ENCODE results near the gene SLC22A23.

SLC22A23 gene

DNA sequence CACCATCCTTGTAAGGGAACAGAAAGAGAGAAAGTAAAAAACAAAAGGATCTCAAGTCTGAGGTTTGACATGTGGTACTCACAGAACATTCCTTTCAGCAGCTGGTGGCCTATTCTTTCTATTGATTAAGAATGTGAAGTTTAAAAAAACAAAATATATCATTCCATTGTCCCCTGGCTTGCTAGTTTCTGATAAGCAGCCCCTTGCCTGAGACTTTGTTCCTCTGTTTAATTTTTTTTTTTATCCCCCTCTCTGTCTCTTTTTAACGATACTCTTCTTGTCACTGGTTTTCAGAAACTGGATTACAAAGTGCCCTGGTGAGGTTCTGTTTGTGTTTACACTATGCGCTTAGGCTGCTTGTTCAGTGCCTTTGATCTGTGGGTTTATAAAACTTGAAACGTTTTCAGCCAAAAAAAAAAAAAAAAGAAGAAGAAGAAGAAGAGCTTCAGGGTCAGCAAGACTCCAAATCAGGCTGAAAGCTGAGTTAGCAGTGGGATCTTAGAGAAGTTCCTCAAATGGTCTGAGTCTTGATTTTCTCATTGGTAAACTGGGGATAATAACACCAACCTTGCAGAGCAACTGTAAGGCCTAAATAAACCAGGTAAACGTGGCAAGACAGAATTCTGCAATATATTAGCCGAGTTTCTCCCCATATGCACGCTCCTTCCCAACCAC lies 45.1 kb upstream of the SLC22A23 start:
- no peak overlapping the region for H3K4me2 ChIP-seq (ENCODE audit: low read length)

DNA sequence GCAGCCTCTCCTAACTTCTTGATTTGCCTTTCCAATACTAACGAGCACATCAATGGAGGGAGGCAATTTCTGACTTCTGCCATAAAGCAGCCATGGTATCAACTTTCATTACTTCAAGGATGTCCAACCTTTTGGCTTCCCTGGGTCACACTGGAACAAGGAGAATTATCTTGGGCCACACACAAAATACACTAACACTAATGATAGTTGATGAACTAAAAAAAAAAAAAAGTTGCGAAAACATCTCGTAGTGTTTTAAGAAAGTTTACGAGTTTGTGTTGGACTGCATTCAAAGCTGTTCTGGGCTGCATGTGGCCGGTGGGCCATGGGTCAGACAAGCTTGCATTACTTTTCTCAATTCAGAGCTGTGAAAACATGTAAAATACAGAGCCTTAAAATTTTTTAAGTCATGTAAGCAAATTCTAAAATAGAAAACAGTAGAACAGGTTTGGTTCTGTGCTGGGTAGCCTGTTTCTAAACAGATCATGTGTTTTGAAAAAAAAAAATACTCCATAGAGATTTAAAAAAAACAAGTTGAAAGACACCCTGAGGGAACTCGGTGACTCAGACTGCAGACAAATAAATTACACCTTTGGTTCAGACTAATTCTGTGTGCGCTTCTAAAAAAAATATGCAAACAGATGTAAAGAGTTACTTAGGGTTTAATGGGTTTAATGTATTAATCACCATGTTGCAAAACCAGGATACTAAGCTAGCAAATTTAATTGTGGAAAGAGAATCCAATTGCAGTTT lies 43.6 kb upstream of the SLC22A23 start:
- Histone ChIP-seq H3K36me3 (replicated peaks; ENCODE audit: low read depth, low read length) (no peaks in the 10 kb centered on the region), H3K79me2 (ENCODE audit: low read length) (no peaks in the 10 kb centered on the region), H3K9ac (ENCODE audit: low read length) (no peak overlapping the region), H3K4me1 (ENCODE audit: low read length) (no peaks in the 10 kb centered on the region), H2AFZ (ENCODE audit: low read depth, low read length) (no peak overlapping the region), H3K27ac (ENCODE audit: low read length) (no peak overlapping the region), H3K9me3 (ENCODE audit: insufficient read depth, low read length) (no peaks in the 10 kb centered on the region), H4K20me1 (ENCODE audit: insufficient read depth, low read length) (no peaks in the 10 kb centered on the region), H3K4me2 (ENCODE audit: low read length) (no peak overlapping the region), H3K4me3 (ENCODE audit: low read length) (no peak overlapping the region), H3K27me3 (ENCODE audit: low read depth, low read length) (peaks cover 5% of the 10 kb centered on the region; the same call in 1 of the 2 replicates)
- TF ChIP-seq, protein P1, sequence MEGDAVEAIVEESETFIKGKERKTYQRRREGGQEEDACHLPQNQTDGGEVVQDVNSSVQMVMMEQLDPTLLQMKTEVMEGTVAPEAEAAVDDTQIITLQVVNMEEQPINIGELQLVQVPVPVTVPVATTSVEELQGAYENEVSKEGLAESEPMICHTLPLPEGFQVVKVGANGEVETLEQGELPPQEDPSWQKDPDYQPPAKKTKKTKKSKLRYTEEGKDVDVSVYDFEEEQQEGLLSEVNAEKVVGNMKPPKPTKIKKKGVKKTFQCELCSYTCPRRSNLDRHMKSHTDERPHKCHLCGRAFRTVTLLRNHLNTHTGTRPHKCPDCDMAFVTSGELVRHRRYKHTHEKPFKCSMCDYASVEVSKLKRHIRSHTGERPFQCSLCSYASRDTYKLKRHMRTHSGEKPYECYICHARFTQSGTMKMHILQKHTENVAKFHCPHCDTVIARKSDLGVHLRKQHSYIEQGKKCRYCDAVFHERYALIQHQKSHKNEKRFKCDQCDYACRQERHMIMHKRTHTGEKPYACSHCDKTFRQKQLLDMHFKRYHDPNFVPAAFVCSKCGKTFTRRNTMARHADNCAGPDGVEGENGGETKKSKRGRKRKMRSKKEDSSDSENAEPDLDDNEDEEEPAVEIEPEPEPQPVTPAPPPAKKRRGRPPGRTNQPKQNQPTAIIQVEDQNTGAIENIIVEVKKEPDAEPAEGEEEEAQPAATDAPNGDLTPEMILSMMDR (IDR thresholded peaks at IDR 0.05; ENCODE audit: low read depth, low read length) = no peak
- no peak for TF ChIP-seq EZH2phosphoT487 (IDR thresholded peaks at IDR 0.05; ENCODE audit: low read depth)

More for the DNA sequence above, 45.1 kb upstream of the SLC22A23 start:
- Histone ChIP-seq H3K9ac (ENCODE audit: low read length) (no peak overlapping the region), H2AFZ (ENCODE audit: low read depth, low read length) (no peak overlapping the region), H3K79me2 (ENCODE audit: low read length) (no peaks in the 10 kb centered on the region), H3K9me3 (ENCODE audit: insufficient read depth, low read length) (no peaks in the 10 kb centered on the region), H3K4me3 (ENCODE audit: low read length) (no peak overlapping the region), H3K36me3 (replicated peaks; ENCODE audit: low read depth, low read length) (no peaks in the 10 kb centered on the region), H3K27me3 (ENCODE audit: low read depth, low read length) (peaks cover 10% of the 10 kb centered on the region; the same call in 1 of the 2 replicates), H3K27ac (ENCODE audit: low read length) (no peak overlapping the region), H4K20me1 (ENCODE audit: insufficient read depth, low read length) (no peaks in the 10 kb centered on the region), H3K4me1 (ENCODE audit: low read length) (no peaks in the 10 kb centered on the region)
- TF ChIP-seq, protein P1 (IDR thresholded peaks at IDR 0.05; ENCODE audit: low read depth, low read length) = no peak
- no peak for TF ChIP-seq EZH2phosphoT487 (IDR thresholded peaks at IDR 0.05; ENCODE audit: low read depth)

DNA sequence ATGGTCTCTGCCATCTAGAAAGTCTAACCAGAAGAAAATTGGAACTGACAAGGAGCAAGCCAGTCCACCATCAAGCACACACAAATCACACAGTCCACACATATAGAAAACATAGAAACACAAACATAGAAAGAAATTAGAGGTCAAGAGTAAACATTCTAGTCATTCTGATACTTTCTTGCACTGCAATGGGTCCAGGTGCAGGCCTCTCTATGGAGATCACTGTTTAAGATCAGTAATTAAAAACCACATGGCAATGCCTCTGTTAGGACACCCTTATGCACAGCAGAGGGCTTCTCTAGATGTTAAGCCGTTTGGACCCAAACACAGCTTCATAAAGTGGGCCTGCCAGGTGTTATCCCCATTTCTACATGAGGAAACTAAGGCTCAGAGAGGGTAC lies 42.8 kb upstream of the SLC22A23 start:
- Histone ChIP-seq H3K4me1 (ENCODE audit: low read length) (no peaks in the 10 kb centered on the region), H3K4me2 (ENCODE audit: low read length) (no peak overlapping the region), H3K79me2 (ENCODE audit: low read length) (no peaks in the 10 kb centered on the region), H2AFZ (ENCODE audit: low read depth, low read length) (no peak overlapping the region), H3K9me3 (ENCODE audit: insufficient read depth, low read length) (no peaks in the 10 kb centered on the region), H3K9ac (ENCODE audit: low read length) (no peak overlapping the region), H3K27me3 (ENCODE audit: low read depth, low read length) (peaks cover 5% of the 10 kb centered on the region; the same call in 1 of the 2 replicates), H3K4me3 (ENCODE audit: low read length) (no peak overlapping the region), H3K36me3 (replicated peaks; ENCODE audit: low read depth, low read length) (no peaks in the 10 kb centered on the region), H3K27ac (ENCODE audit: low read length) (no peak overlapping the region), H4K20me1 (ENCODE audit: insufficient read depth, low read length) (no peaks in the 10 kb centered on the region)
- no peak for TF ChIP-seq EZH2phosphoT487 (IDR thresholded peaks at IDR 0.05; ENCODE audit: low read depth)
- TF ChIP-seq, protein P1 (IDR thresholded peaks at IDR 0.05; ENCODE audit: low read depth, low read length) = no peak

DNA sequence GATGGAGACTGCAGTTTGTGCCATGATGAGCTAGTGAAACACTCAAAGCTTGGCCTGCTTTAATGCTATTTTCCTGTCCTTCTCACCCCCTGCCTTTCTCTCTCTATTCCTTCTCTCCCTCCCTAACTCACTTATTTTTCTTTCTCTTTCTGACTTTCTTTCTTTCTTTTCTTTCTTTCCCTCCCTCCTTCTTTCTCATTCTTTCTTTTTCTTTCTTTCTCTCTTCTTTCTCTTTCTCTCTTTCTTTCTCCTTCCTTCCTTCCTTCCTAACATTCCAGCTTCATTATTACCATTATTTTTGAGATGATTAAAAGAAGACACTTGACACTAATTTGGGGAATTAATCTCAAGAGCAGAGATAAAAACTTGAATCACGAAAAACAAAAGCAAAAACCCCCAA lies 39.5 kb upstream of the SLC22A23 start:
- Histone ChIP-seq H2AFZ (ENCODE audit: low read depth, low read length) (no peak overlapping the region), H3K9me3 (ENCODE audit: insufficient read depth, low read length) (no peaks in the 10 kb centered on the region)

More for the DNA sequence above, 39.5 kb upstream of the SLC22A23 start:
- Histone ChIP-seq H3K4me1 (ENCODE audit: low read length) (no peaks in the 10 kb centered on the region), H3K4me2 (ENCODE audit: low read length) (no peak overlapping the region), H4K20me1 (ENCODE audit: insufficient read depth, low read length) (no peaks in the 10 kb centered on the region), H3K27me3 (ENCODE audit: low read depth, low read length) (peaks cover 10% of the 10 kb centered on the region), H3K4me3 (ENCODE audit: low read length) (no peak overlapping the region), H3K27ac (ENCODE audit: low read length) (no peak overlapping the region), H3K9ac (ENCODE audit: low read length) (no peak overlapping the region), H3K36me3 (replicated peaks; ENCODE audit: low read depth, low read length) (no peaks in the 10 kb centered on the region), H3K79me2 (ENCODE audit: low read length) (no peaks in the 10 kb centered on the region)
- TF ChIP-seq EZH2phosphoT487 (IDR thresholded peaks at IDR 0.05; ENCODE audit: low read depth) = no peak
- TF ChIP-seq, protein P1 (IDR thresholded peaks at IDR 0.05; ENCODE audit: low read depth, low read length) = no peak

Data from OCI-LY3 (cell line).